Liver (tissue), 9 donors: Measurements from ENCODE around the gene PAXIP1. TPM values are rescaled to one million over a fixed set of nuclear protein-coding genes. Genes with fewer than 3 reads are reported as not detected.

Experiments used
- DNase-seq: peaks from one replicate; pipeline ENCODE4 v3.0.0-alpha.2; 2017; ENCODE audit warnings: low spot score
- H3K27ac ChIP-seq, 2 donors: one replicate each; pipeline ENCODE4 v1.7.0; 2013; ENCODE audit warnings: inconsistent platforms in 2 of 2, low read length in 2 of 2, control low read depth in 1 of 2, low read depth in 1 of 2, mild to moderate bottlenecking in 1 of 2
- H3K27me3 ChIP-seq, 4 donors: one replicate each; pipeline versions ENCODE4 v1.6.1 to v1.7.0; 2013; ENCODE audit warnings: low read length in 3 of 4, inconsistent platforms in 1 of 4, mild to moderate bottlenecking in 1 of 4, moderate library complexity in 1 of 4; ENCODE audit not compliant: control insufficient read depth in 4 of 4, insufficient read depth in 4 of 4
- H3K36me3 ChIP-seq, 4 donors: one replicate each; pipeline versions ENCODE4 v1.6.1 to v1.7.0; 2013; ENCODE audit warnings: low read length in 3 of 4, mild to moderate bottlenecking in 3 of 4, low read depth in 1 of 4, moderate library complexity in 1 of 4; ENCODE audit not compliant: control insufficient read depth in 4 of 4, insufficient read depth in 3 of 4
- H3K4me1 ChIP-seq, 4 donors: one replicate each; pipeline versions ENCODE4 v1.6.1 to v1.7.0; 2013; ENCODE audit warnings: low read length in 3 of 4, mild to moderate bottlenecking in 3 of 4, moderate library complexity in 1 of 4; ENCODE audit not compliant: control insufficient read depth in 4 of 4, insufficient read depth in 4 of 4
- H3K4me3 ChIP-seq, 3 donors: one replicate each; pipeline versions ENCODE4 v1.6.1 to v1.7.0; 2013; ENCODE audit warnings: low read length in 3 of 3, control low read depth in 1 of 3, low read depth in 1 of 3, mild to moderate bottlenecking in 1 of 3
- H3K9ac ChIP-seq, 2 donors: one replicate each; pipeline ENCODE4 v1.7.0; 2013; ENCODE audit warnings: low read length in 2 of 2, mild to moderate bottlenecking in 2 of 2, moderate library complexity in 2 of 2, control low read depth in 1 of 2, low read depth in 1 of 2
- H3K9me3 ChIP-seq, 4 donors: one replicate each; pipeline versions ENCODE4 v1.6.1 to v1.7.0; 2013; ENCODE audit warnings: low read length in 3 of 4; ENCODE audit not compliant: control insufficient read depth in 4 of 4
- EGR1 ChIP-seq, 2 donors: IDR thresholded peaks; 2 replicates each; pipeline ENCODE4 v1.6.1; 2016 to 2018; ENCODE audit warnings: antibody characterized with exemption in 2 of 2, low read depth in 2 of 2
- FOXA1 ChIP-seq: IDR thresholded peaks from 2 replicates; pipeline ENCODE4 v1.6.1; 2016; ENCODE audit warnings: antibody characterized with exemption
- FOXA2 ChIP-seq: IDR thresholded peaks from 2 replicates; pipeline ENCODE4 v1.6.1; 2016; ENCODE audit warnings: antibody characterized with exemption
- GABPA ChIP-seq, 2 donors: IDR thresholded peaks in 1 of 2; conservative IDR thresholded peaks in 1 of 2; 2 replicates each; pipeline ENCODE4 v1.6.1; 2016; ENCODE audit warnings: antibody characterized with exemption in 2 of 2, mild to moderate bottlenecking in 1 of 2, moderate library complexity in 1 of 2
- HNF4A ChIP-seq, 2 donors: conservative IDR thresholded peaks; 2 replicates each; pipeline ENCODE4 v1.6.1; 2016; ENCODE audit warnings: antibody characterized with exemption in 2 of 2, mild to moderate bottlenecking in 2 of 2
- NR2F2 ChIP-seq: IDR thresholded peaks from 2 replicates; pipeline ENCODE4 v1.6.1; 2016; ENCODE audit warnings: antibody characterized with exemption
- RAD21 ChIP-seq, 2 donors: IDR thresholded peaks; 2 replicates each; pipeline ENCODE4 v1.6.1; 2016; ENCODE audit warnings: antibody characterized with exemption in 2 of 2, mild to moderate bottlenecking in 2 of 2
- SP1 ChIP-seq: IDR thresholded peaks from 2 replicates; pipeline ENCODE4 v1.6.1; 2018; ENCODE audit warnings: antibody characterized with exemption, mild to moderate bottlenecking
- TAF1 ChIP-seq: conservative IDR thresholded peaks from 2 replicates; pipeline ENCODE4 v1.6.1; 2016; ENCODE audit warnings: antibody characterized with exemption, mild to moderate bottlenecking
- YY1 ChIP-seq: IDR thresholded peaks from 2 replicates; pipeline ENCODE4 v1.6.1; 2016; ENCODE audit warnings: antibody characterized with exemption, mild to moderate bottlenecking
- WGBS: extraction: QIAGEN DNeasy Blood & Tissue Kit; methylation state at CpG from one replicate; pipeline ENCODE4 v1.1.7; 2013; 5-methylcytosine and 5-hydroxymethylcytosine counted together
- polyA plus RNA-seq, 2 donors: library from polyadenylated mRNA; stranded (reverse) in 1 of 2; unstranded in 1 of 2; fragments of 200-250 nt in 1 of 2; fragments of >200 nt in 1 of 2; fragmentation: Nextera tagmentation in 1 of 2; extraction: Ambion mirVana in 1 of 2; gene quantifications; one replicate each; pipeline versions ENCODE4 v1.2.1 to v1.2.3, GENCODE V29; 2013 to 2015
- total RNA-seq, 2 donors: library from RNA; depleted of rRNA; stranded (reverse); fragments of >200 nt; gene quantifications; one replicate each; pipeline ENCODE4 v1.2.3, GENCODE V29; 2014
- TF ChIP-seq, protein P1 (sequence below): IDR thresholded peaks from 2 replicates; pipeline ENCODE4 v1.6.1; 2016; ENCODE audit warnings: antibody characterized with exemption
- TF ChIP-seq, protein P2 (sequence below): IDR thresholded peaks from 2 replicates; pipeline ENCODE4 v1.6.1; 2016; ENCODE audit warnings: antibody characterized with exemption, mild to moderate bottlenecking
- TF ChIP-seq, protein P3 (sequence below): IDR thresholded peaks from 2 replicates; pipeline ENCODE4 v1.6.1; 2016; ENCODE audit warnings: antibody characterized with exemption
- TF ChIP-seq, protein P4 (sequence below): IDR thresholded peaks from 2 replicates; pipeline ENCODE4 v1.6.1; 2016; ENCODE audit warnings: antibody characterized with exemption
- donor health status: healthy.
- donor health status: healthy.
- donor health status: healthy.
- donor health status: healthy.
- donor health status: healthy.

PAXIP1 gene
- total and polyA plus RNA-seq, 4 donors, result 2.0 to 10.1 (median 5.8) TPM

DNA sequence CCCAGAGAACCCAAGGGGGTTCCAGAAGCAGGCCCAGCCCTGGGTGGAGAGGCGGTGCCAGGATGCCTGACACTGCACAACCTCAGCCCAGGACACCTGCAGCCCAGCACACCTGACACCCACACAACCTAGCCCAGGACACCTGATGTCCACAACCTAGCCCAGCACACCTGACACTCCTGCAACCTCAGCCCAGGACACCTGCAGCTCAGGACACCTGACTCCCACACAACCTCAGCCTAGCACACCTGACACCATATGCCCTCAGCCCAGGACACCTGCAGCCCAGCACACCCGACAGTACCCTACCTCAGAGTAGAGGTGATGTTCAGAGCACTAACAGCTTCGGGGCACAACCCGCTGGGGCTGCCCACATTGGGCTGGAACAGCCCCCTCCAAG lies 87.3 kb downstream of the PAXIP1 start:
- Histone ChIP-seq H3K4me3 (no peak overlapping the region), H3K27ac (no peak overlapping the region), H3K9me3 (peaks cover 0 to 3% (median 1%) of the 10 kb centered on the region in 4 donors), H3K36me3 (no peaks in the 10 kb centered on the region), H3K4me1 (peaks cover 1 to 8% (median 5%) of the 10 kb centered on the region in 4 donors), H3K27me3 (no peaks in the 10 kb centered on the region), H3K9ac (no peak overlapping the region)
- no peak for DNase-seq
- TF ChIP-seq TAF1, result no peak
- TF ChIP-seq, protein P1, sequence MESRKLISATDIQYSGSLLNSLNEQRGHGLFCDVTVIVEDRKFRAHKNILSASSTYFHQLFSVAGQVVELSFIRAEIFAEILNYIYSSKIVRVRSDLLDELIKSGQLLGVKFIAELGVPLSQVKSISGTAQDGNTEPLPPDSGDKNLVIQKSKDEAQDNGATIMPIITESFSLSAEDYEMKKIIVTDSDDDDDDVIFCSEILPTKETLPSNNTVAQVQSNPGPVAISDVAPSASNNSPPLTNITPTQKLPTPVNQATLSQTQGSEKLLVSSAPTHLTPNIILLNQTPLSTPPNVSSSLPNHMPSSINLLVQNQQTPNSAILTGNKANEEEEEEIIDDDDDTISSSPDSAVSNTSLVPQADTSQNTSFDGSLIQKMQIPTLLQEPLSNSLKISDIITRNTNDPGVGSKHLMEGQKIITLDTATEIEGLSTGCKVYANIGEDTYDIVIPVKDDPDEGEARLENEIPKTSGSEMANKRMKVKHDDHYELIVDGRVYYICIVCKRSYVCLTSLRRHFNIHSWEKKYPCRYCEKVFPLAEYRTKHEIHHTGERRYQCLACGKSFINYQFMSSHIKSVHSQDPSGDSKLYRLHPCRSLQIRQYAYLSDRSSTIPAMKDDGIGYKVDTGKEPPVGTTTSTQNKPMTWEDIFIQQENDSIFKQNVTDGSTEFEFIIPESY, result no peak
- TF ChIP-seq, protein P2, sequence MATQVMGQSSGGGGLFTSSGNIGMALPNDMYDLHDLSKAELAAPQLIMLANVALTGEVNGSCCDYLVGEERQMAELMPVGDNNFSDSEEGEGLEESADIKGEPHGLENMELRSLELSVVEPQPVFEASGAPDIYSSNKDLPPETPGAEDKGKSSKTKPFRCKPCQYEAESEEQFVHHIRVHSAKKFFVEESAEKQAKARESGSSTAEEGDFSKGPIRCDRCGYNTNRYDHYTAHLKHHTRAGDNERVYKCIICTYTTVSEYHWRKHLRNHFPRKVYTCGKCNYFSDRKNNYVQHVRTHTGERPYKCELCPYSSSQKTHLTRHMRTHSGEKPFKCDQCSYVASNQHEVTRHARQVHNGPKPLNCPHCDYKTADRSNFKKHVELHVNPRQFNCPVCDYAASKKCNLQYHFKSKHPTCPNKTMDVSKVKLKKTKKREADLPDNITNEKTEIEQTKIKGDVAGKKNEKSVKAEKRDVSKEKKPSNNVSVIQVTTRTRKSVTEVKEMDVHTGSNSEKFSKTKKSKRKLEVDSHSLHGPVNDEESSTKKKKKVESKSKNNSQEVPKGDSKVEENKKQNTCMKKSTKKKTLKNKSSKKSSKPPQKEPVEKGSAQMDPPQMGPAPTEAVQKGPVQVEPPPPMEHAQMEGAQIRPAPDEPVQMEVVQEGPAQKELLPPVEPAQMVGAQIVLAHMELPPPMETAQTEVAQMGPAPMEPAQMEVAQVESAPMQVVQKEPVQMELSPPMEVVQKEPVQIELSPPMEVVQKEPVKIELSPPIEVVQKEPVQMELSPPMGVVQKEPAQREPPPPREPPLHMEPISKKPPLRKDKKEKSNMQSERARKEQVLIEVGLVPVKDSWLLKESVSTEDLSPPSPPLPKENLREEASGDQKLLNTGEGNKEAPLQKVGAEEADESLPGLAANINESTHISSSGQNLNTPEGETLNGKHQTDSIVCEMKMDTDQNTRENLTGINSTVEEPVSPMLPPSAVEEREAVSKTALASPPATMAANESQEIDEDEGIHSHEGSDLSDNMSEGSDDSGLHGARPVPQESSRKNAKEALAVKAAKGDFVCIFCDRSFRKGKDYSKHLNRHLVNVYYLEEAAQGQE, result no peak
- 90% methylated on average over 4 of the region's 4 CpGs for WGBS

DNA sequence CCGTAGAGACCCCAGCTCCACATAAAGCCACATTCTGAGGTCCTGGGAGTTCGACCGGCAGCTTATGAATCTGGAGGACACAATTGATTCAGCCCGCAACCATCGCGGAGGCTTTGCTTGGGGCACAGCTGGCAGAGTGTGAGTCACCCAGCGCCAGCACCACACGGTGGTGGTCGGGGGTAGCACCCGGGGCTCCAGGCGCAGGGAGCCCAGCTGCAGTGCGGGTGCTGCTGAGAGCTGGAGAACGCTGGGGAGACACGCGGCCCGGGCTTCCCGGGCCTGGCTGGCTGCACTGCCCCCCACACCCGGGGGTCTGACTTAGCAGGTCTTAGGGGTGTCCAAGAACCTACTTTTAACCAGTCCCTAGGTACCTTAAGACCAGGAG lies 87.9 kb downstream of the PAXIP1 start:
- H3K36me3 ChIP-seq, result no peaks in the 10 kb centered on the region
- H3K9me3 ChIP-seq, result peaks cover 0 to 4% (median 1%) of the 10 kb centered on the region in 4 donors
- WGBS, result 79% methylated on average over 18 of the region's 18 CpGs
- H3K9ac ChIP-seq, result no peak overlapping the region
- no peak overlapping the region for H3K27ac ChIP-seq
- peaks cover 1 to 8% (median 5%) of the 10 kb centered on the region in 4 donors for H3K4me1 ChIP-seq
- no peak overlapping the region for H3K4me3 ChIP-seq
- no peaks in the 10 kb centered on the region for H3K27me3 ChIP-seq
- TF ChIP-seq GABPA (IDR thresholded peaks at IDR 0.05 in 1 of 2, conservative IDR thresholded peaks at IDR 0.05 in 1 of 2) (no peak), EGR1 (IDR thresholded peaks at IDR 0.05; ENCODE audit: low read depth in 2 of 2) (no peak), SP1 (no peak), FOXA1 (no peak), FOXA2 (no peak), YY1 (no peak), RAD21 (IDR thresholded peaks at IDR 0.05) (no peak), NR2F2 (no peak), HNF4A (conservative IDR thresholded peaks at IDR 0.05) (no peak)
- TF ChIP-seq, protein P3, sequence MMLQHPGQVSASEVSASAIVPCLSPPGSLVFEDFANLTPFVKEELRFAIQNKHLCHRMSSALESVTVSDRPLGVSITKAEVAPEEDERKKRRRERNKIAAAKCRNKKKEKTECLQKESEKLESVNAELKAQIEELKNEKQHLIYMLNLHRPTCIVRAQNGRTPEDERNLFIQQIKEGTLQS, result no peak
- TF ChIP-seq, protein P4, sequence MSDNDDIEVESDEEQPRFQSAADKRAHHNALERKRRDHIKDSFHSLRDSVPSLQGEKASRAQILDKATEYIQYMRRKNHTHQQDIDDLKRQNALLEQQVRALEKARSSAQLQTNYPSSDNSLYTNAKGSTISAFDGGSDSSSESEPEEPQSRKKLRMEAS, result no peak
- no peak for DNase-seq
